Erythroblast (primary cell): Measurements from ENCODE around the gene ATP9A.

Experiments
- GATA1 ChIP-seq: IDR thresholded peaks from 2 replicates; pipeline ENCODE4 v1.6.1; 2011; ENCODE audit warnings: low read depth, mild to moderate bottlenecking, control low read depth, low read length, moderate library complexity
- POLR2A ChIP-seq: IDR thresholded peaks from 2 replicates; pipeline ENCODE4 v1.6.1; 2011; ENCODE audit warnings: mild to moderate bottlenecking, low read length

DNA sequence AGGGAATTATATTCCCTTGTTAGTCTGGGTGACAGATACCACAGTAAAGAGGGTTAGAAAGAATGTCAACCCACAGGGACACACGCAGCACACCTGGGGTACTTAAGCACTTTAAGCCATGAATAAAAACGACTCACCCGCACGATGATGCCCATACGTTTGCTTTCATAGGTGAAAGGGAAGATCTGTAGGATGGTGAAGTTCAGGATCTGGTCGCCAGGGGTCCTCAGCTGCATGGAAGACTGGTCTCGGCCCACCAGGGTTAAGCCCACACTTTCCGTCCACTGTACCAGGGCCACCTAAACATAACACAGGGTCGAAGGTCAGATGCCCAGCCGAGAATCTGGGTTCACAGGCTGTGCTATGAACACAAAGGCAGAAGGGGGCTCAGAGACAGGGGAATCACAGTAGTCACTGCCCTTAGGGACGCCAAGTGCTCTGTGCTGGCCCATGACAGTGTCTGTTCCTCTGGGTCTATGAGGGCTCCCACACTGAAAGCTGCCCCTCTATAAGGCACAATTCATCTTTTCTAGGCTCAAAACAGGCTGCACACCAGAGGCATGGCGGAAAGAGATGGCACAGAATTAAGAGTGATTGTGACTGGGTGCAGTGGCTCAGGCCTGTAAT lies 128.9 kb downstream of the ATP9A start:
- no peak for TF ChIP-seq POLR2A
- TF ChIP-seq GATA1: no peak
